HG03342 (cell line): ENCODE results near the gene MCEE.
A peak's percentile ranks its signal among the peaks of the same experiment; 100 is the strongest.
"Not testable (repeated sequence)": the region's sequence is repeated elsewhere in the genome, so short reads cannot be mapped to it uniquely, and the experiment has no call there.

Experiments
- ATAC-seq: cut with Tn5 transposase; IDR thresholded peaks from one replicate; pipeline ENCODE4 v1.9.1; 2021; ENCODE audit warnings: mild to moderate bottlenecking, moderate library complexity; ENCODE audit not compliant: unreplicated experiment

Gene MCEE

DNA sequence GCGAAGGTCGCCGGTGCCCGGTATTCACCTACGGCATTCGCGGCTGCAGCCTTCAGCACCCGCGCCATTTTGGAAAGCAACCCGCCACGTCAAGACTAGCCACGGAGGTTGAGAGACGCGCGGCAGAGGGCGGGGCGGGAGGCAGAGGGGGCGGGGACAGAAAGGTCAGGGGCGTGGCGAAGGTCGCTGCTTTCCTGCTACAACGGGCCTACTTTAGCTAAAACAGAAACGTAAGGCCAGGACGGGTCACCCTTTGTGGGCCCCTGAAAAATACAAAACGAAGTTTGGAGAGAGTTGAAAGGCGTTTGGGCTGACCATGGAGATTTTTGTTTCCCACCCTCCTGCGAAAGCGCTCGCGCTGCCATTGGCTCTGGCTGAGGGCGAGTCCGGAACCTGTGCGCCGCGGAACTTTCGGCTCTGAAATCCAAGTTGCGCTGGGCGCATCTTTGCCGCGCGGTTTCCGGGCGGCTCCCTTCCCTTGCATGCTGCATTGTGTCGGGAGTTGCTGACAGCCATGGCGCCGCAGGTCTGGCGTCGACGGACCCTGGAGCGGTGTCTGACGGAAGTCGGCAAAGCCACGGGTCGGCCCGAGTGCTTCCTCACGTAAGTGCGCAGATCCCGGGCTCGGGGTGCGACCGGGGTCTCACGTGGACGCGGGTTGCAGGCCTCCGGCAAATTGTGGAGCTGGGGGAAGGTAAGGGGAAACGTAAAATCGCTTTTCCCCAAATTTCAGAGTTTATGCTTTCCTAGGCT lies at the start of gene MCEE, which contains the start of gene MPHOSPH10:
MCEE (minus strand) TSS at position 78 of the 753 bp plus-strand sequence; CDS start at position 68, 10 bp downstream.
MPHOSPH10 (plus strand) TSS at position 483 of the 753 bp plus-strand sequence; CDS start at position 515, 32 bp downstream.
- peak; percentile 86 for ATAC-seq

DNA sequence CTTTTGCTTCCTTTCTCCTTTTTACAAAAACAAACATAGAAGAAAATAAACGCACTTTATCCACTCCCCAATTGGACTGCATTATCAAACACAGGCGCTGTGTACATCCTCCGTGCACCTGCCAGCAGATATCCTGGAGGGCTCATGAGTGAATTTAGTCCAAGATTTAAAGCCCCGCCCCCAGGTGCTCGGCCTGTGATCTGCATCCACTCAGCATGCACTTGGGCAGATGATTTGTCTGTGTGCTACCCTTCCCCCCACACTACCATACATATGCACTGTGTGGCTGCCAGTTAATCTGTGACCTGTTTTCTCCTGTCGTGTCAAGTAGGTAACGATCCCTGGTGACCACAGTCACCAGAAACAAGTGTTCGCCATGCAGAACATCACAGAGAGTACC lies 48.8 kb upstream of the MCEE start:
- not testable (repeated sequence) for ATAC-seq

DNA sequence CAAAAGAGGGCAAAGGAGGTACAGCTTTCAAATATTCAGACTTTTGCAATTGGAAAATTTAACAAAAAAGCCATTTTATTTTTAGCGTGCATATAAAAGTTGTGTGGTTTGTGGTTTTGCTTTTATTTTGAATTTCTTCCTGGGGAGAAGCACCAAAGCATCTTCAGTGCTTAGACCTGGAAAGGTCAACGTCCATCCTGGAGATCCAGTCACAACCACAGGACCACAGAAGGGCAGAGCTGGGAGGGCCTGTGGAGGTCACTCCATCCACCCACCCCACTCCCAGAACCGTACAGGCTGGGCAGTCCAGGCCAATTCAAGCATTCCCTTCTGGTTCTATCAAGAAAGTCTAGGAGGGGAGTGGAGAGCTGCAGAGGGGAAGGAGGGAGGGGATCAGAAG lies 44.2 kb upstream of the MCEE start:
- no peak for ATAC-seq

- no peak for ATAC-seq
Measured at GRCh38 chr2:71173096-71173495, 43.1 kb upstream of the MCEE start.

DNA sequence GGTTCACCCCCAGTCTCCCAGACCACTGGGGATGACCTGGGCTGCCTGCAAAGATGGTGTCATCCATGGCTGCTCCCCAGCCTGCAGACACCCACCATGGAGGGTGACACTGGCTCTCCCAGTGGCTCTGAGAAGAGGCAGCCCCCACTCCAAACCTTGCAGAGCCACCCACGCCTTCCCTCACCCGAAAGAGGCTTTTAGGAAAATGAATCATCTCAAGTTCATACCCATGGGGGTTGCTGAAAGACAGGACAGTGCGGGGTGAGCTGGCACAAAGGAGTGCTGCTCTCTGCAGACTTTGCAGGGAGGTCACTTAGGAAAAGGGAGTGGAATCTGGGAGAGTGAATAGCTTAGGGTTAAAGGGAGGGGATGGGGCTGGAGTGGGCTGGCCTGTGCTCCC lies 36.8 kb upstream of the MCEE start:
- no peak for ATAC-seq

- no peak for ATAC-seq
Measured at GRCh38 chr2:71157124-71157793, 27.2 kb upstream of the MCEE start.

- no peak for ATAC-seq
Measured at GRCh38 chr2:71156573-71156972, 26.5 kb upstream of the MCEE start.

- no peak for ATAC-seq
Measured at GRCh38 chr2:71155846-71156245, 25.8 kb upstream of the MCEE start.

DNA sequence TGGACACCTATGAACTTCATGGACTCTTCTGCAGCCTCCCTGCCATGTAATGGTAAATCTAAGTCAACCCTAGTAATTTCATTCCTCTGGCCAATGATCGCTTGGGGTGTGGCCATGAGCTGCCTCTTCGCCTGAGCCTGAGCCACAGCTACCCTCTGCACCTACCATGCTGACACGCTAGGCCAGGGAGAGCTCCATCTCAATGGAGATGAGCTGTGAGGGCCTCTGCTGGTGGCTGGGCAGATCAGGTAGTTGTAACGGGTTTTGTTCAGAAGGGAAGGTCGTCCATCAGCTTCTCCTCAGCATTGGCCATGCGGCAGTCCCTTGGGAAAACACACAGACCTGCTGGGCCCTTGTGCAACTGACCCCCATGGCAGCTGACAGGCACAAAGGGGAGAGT lies 24.8 kb upstream of the MCEE start:
- ATAC-seq = peak; percentile 65

GRCh38 chr2:71154279-71154678 lies 24.2 kb upstream of the MCEE start:
- no peak for ATAC-seq

DNA sequence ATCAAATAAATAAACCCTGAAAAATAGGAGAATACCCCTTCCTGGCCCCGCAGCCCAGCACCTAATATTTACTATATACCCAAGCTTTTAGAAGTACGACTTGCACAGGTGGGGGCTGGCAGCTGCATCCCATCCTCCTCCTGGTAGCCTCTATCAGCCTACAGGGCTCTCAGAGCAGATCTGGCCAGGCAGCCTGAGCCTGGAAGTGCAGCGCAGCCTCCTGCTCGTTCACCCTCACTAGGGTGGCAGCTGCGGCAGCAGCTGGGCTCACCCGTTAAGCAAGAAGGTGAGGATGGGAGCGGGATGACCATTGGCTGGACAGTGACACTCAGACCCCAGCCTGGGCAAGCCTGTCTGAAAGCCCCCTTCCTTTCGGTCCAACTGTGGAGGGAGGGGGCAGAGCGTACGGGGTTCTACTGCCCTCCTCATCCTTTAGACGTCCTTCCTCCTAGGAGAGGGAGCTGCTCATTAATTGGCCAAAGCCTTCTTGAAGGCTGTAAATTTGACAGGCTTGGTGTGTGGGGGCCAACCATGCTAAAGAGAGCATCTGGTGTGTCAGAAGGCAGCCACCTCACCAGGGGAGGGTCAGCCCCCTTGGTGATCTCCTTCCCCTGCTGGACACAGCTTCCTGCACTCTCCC lies 23.7 kb upstream of the MCEE start:
- no peak for ATAC-seq

GRCh38 chr2:71151620-71152019 lies 21.6 kb upstream of the MCEE start:
- no peak for ATAC-seq

DNA sequence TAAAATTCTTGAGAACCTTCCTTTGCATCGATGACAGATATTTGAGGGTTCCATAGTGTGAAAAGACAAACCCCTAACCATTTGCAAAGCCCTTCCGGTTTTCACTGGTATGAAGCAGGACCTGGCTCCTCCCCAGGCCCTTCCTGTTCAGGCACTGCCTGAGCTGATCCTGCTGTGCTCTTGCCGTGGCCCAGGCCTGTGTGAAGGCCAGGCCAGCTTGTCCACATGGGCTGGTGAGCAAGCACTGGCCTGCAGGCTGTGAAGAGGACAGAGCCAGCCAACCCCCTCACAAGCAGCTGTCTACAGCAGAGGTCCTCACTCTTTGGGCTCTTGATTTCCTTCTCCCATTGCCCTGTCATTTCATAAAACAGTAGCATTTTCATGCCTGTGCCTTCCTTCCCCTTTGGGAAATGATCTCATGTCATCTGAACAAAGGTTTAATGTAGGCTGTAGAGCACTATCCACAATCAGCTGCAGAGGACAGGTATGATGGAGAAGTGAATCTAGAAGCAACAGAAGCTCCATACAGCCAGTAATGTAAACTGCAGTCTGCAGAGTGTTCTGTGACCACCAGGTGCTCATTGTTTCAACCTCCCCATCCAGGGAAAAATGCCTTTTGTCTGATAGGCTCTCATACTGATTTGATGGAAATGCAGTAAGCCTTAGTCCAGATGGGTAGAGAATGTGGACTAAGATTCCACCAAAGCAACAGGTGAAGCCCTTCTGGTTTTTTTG lies 20.2 kb upstream of the MCEE start:
- ATAC-seq = no peak

DNA sequence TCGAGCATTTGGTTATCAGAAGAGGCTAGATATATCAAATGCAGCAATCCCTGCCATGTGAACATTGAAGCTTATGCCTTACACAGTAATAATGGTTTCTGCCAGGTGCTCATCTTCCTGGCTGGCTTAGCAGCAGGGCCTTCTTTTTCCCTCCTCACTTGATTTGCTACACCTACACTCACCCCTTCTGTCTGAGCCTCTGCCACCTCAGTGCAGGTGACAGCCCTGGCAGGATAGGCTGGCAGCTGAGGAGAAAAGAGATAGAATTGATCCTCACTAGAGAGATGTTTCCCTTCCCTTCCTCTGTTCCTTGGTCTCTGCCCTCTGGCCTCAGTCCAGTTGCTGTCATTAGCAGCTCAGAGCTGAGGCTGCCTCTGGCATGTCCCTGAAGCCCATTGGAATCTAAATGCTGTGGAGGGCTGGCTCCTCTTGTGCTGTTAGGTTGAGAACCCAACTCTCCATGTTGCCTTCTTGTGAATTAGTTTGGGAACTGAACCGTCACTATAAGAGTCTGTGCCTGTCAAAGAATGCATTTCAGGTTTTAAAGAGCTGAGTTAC lies 18.6 kb upstream of the MCEE start:
- ATAC-seq = no peak

DNA sequence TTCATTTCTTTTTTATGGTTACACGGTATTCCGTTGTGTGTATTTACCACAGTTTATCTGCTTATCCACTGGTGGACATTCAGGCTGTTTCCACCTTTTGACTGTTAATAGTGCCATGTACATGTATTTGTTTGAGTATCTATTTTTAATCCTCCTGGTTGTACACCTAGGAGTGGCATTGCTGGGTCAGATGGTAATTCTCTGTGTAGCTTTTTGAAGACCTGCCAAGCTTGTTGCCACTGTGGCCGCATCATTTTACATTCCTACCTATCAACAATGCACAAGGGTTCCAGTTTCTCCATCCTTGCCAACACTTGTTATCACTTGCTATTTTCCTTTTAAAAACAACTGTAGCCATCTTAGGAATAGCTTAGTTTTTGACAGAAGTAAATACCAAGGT lies 13.8 kb upstream of the MCEE start:
- ATAC-seq = no peak

- no peak for ATAC-seq
Measured at GRCh38 chr2:71136174-71136573, 6.1 kb upstream of the MCEE start.

GRCh38 chr2:71133603-71134002 lies 3.6 kb upstream of the MCEE start:
- ATAC-seq = no peak

DNA sequence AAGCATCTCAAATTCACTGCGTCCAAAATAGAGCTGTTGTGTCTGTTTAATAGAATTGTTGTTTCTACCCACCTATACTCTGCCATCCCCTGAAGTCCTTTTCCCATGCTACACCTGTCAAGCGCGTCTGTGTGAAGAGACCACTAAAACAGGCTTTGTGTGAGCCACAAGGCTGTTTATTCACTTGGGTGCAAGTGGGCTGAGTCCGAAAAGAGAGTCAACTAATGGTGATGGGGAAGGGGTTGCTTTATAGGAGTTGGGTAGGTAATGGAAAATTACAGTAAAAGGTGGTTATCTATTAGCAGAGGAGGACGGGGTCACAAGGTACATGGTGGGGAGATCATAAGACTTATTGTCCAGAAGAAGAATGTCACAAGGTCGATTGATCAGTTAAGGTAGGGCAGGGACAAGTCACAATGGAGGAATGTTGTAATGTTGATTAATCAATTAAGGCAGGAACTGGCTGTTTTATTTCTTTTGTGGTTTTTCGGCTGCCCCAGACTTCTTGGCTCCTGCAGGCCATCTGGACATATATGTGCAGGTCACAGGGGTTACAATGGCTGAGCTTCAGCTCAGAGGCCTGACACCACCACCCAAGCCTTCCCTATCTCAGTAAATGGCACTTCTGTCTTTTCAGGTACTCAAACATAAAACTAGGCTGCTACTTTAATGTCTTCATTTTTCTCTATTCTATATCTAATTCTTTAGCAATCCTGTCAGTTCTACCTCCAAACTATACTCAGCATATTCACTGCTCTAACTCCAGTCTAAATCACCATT lies 1.5 kb upstream of the MCEE start:
- ATAC-seq = not testable (repeated sequence)

DNA sequence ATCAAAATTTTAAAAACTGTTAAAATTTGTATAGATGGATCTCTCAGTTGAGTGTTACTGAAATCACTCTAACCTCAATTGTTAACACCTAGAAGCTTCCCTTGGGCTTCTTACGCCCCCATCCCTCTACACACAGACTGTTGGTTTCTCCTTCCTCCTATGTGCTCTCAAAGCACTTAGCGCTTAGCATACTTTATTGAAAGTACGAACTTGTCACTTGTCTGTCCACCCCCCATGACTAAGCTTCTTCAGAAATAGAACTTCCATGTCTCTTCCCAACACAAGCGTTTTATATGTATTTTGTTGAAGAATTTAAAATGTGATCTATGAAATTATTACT lies 846 bp upstream of the MCEE start:
- ATAC-seq = peak; percentile 26

DNA sequence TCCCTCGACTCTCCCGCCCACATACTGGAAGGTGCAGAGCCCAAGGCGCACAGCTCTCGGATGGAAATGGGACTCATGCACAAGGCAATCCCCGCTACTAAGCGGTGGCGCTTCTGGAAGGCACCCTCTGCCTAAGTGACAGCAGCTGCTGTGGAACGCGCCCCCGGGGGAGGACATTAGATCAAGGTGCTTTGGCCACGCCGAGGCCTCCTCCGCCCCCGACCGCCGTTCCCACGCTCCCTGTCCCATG lies 202 bp downstream of the MCEE start:
- peak; percentile 45 for ATAC-seq
